IPS-18c (cell line): Measurements from ENCODE around the gene SHH.

ENCODE experiments used
- H3K4me3 ChIP-seq: 2 replicates; pipeline ENCODE4 v1.7.0; 2013; ENCODE audit warnings: low read depth, mild to moderate bottlenecking, low read length, moderate library complexity; ENCODE audit not compliant: insufficient read depth
- H3K9me3 ChIP-seq: one replicate; pipeline ENCODE4 v1.6.1; 2013; ENCODE audit warnings: mild to moderate bottlenecking, low read length, moderate library complexity; ENCODE audit not compliant: control insufficient read depth, insufficient read depth

SHH gene

DNA sequence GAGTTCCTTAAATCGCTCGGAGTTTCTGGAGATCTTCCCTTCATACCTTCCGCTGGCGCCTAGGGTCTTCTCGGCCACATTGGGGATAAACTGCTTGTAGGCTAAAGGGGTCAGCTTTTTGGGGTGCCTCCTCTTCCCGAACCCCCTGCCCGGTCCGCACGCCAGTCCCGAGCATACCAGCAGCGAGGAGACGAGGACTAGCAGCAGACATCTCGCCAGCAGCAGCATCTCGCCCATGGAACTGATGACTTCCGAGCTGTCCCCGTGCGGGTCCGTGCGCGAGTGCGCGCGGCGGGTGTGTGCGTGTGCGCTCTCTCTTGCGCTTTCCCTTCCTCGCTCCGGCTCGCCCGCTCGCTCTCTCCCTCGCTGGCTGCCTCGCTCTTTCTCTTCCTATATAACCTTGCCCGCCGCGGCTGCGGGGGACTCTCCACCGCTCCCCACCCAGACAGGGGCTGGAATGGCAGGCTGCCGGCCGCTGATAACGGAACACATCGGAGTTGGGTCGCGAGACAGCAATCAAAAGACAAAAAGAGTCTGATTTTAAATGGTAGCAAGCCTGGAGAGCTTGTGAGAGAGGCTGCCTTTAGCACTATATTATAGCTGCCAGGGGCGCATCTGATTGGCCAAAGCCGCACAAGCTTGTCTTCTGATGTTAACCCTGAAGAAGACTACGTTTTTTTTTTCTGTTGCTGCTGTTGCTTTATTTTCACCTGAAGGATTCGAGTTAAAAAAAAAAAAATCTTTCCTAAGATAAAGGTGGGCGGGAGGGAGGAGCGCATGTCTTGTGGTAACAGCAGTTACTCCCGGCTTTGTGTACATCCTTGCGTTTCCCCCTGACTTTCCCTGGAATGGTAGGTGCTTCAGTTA is at the start of gene SHH:
TSS of gene SHH (minus strand) at position 569 of the 867 bp plus-strand sequence. CDS start at position 228, 341 bp downstream.
- no peaks in the 10 kb centered on the region for H3K9me3 ChIP-seq
- peak within 1 kb of the TSS; percentile 36 for H3K4me3 ChIP-seq

GRCh38 chr7:155861480-155861868 is 49.2 kb upstream of the SHH start:
- no peak overlapping the region for H3K4me3 ChIP-seq
- no peaks in the 10 kb centered on the region for H3K9me3 ChIP-seq

GRCh38 chr7:155860840-155861479 is 48.7 kb upstream of the SHH start:
- Histone ChIP-seq H3K4me3 (no peak overlapping the region), H3K9me3 (no peaks in the 10 kb centered on the region)

DNA sequence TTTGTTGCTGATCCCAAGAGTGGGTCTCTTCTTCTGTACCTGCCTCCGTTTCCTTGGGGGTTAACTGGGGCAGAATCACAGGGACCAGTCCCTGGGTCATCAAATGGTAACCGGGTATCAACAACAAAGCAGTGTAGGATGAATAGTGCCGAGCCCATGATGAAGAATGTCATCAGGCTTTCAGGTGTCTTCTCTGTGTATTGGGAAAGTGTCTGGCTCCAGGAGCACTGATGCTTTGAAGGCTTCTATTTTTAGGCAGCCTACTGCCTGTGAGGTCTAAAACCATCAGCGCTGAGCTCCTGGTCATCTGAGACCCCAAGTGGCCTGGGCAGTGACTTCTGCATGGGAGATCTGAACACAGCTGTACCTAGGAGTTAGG is 48.2 kb upstream of the SHH start:
- Histone ChIP-seq H3K4me3 (no peak overlapping the region), H3K9me3 (no peaks in the 10 kb centered on the region)

- Histone ChIP-seq H3K9me3 (no peaks in the 10 kb centered on the region), H3K4me3 (no peak overlapping the region)
Observed at GRCh38 chr7:155858521-155859061, 46.3 kb upstream of the SHH start.

GRCh38 chr7:155857141-155857540 is 44.9 kb upstream of the SHH start:
- no peaks in the 10 kb centered on the region for H3K9me3 ChIP-seq
- no peak overlapping the region for H3K4me3 ChIP-seq

DNA sequence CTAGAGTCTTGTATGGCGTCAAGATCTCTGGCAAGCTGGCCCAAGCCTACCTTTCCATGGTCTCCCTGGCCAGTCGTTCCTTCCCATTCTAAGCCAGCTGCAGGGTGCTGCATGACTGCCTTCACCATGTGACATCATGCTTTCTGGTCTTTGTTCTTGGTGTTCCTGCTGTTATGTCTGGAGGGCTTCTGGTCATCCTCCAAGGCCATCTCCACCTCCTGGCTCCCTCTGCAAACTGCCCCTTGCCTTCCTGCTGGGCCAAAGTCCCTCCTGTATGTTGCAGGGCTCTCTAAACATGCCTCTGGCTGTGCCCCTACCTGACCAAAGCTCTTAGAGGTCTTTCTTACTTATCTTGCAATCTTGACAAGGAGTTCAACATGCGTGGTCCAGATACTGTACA is 44.4 kb upstream of the SHH start:
- Histone ChIP-seq H3K4me3 (no peak overlapping the region), H3K9me3 (no peaks in the 10 kb centered on the region)

- H3K4me3 ChIP-seq, result no peak overlapping the region
- no peaks in the 10 kb centered on the region for H3K9me3 ChIP-seq
Observed at GRCh38 chr7:155852426-155853301, 40.4 kb upstream of the SHH start.

DNA sequence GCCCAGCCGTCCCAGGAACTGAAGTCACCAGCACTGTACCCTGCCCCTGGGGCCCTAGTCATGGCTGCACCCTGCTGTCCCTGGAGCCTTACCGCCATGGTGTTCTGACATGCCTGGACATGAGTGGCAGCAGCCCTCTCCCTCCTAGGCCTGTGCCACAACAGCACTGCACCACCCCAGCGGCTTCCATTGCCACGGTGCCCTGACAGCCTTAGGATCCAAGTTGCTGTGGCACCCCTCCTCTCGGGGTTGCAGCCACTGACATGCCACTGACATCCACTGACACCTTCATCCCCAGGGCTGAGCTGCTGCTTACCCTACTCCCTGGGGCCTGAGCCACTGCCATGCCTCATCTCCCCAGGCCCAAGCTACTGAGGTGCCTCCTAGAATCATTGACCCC is 39.6 kb upstream of the SHH start:
- H3K4me3 ChIP-seq, result no peak overlapping the region
- H3K9me3 ChIP-seq, result no peaks in the 10 kb centered on the region

GRCh38 chr7:155850766-155851678 is 38.8 kb upstream of the SHH start:
- Histone ChIP-seq H3K9me3 (no peaks in the 10 kb centered on the region), H3K4me3 (no peak overlapping the region)

DNA sequence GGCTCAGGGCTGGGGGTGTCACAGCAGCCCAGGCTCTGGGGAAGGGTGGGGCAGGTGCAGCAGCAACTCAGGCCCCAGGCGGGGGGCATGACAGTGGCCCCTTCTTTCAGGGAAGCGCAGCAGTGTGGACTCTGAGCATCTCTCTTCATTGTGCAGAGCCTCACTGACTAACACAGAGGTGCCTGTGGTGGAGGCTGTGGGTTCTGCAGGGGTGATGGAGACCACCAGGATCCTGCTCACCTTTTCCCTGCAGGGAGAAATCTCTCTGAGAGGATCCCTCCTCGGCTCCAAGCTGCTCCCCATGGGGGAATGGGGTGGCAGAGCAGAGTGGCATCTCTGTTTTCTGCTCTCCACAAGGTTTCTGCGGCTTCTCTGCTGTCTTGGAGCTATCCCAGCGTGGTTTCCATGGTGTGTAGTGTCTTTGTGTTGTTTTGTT is 37.8 kb upstream of the SHH start:
- H3K9me3 ChIP-seq, result no peaks in the 10 kb centered on the region
- H3K4me3 ChIP-seq, result no peak overlapping the region

GRCh38 chr7:155848691-155849669 is 36.7 kb upstream of the SHH start:
- no peak overlapping the region for H3K4me3 ChIP-seq
- H3K9me3 ChIP-seq, result no peaks in the 10 kb centered on the region

DNA sequence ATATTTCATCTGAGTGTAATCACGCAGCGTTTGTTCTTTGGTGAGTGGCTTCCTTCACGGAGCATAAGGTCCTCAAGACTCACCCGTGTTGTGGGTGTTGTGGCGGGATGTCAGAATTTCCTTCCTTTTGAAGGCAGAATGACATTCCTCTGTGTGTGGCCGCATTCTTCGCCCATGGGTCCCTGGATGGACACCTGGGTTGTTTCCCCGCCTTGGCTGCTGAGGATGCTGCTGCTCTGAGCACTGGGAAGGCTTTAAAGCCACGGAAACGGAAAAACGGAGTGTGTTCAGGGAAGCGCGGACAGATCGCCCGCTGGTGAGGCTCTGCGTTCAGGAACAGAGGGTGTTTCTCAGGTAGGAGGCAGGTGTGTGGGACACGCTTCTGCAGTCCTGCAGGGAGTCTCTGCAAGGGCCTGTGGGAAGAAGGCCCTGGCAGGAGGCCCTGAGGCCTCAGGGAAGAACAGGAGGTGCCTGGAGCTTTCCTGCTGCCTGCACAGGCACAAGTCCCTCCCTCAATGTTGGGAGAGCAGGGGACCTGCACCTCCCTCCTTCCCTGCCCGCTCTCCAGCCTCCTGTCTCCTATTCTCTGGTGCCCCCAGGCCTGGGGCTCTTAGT is 35.7 kb upstream of the SHH start:
- Histone ChIP-seq H3K4me3 (no peak overlapping the region), H3K9me3 (no peaks in the 10 kb centered on the region)

DNA sequence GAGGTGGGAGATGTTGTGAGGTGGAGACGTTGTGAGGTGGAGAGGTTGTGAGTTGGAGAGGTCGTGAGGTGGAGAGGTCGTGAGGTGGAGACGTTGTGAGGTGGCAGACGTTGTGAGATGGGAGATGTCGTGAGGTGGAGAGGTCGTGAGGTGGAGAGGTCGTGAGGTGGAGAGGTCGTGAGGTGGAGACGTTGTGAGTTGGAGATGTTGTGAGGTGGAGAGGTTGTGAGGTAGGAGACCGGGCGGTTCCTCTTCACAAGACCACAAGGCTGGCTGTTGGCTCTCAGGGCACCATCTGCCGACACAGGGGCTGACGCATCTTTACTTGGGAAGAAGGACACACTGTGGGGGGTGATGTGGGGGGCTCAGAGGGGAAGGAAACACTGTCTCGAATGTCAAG is 34.7 kb upstream of the SHH start:
- Histone ChIP-seq H3K4me3 (no peak overlapping the region), H3K9me3 (no peaks in the 10 kb centered on the region)

GRCh38 chr7:155846156-155846555 is 33.9 kb upstream of the SHH start:
- Histone ChIP-seq H3K4me3 (no peak overlapping the region), H3K9me3 (no peaks in the 10 kb centered on the region)
